Measurements from ENCODE around the gene ARPC2. TPM values are rescaled to one million over a fixed set of nuclear protein-coding genes. Genes with fewer than 3 reads are reported as not detected.

ARPC2 gene
- total RNA-seq, 2 donors from 2014 or later = 243 to 247 TPM

- no peaks in the 10 kb centered on the region for H3K9me3 ChIP-seq (ENCODE audit: control insufficient read depth, low read length)
- no peak overlapping the region for H3K27ac ChIP-seq (ENCODE audit: low read depth, low read length)
- no peak overlapping the region for H3K27ac Mint-ChIP-seq
- TF ChIP-seq CTCF (conservative IDR thresholded peaks at IDR 0.05) = no peak
- no peak overlapping the region for H3K9ac ChIP-seq (ENCODE audit: extremely low read depth, low read length, poor library complexity, severe bottlenecking)
- no peaks in the 10 kb centered on the region for H3K36me3 Mint-ChIP-seq (ENCODE audit: low read depth)
- no peaks in the 10 kb centered on the region for H3K4me1 Mint-ChIP-seq
- H3K4me3 Mint-ChIP-seq = no peak overlapping the region
- H3K27me3 ChIP-seq (ENCODE audit: control insufficient read depth, insufficient read depth, low read length, poor library complexity, severe bottlenecking) = peaks cover 33% of the 10 kb centered on the region
- no peaks in the 10 kb centered on the region for H3K36me3 ChIP-seq (ENCODE audit: control insufficient read depth, insufficient read depth, low read length)
- H3K4me1 ChIP-seq (ENCODE audit: control insufficient read depth, insufficient read depth, low read length) = no peaks in the 10 kb centered on the region
- DNase-seq = no peak
- no peak overlapping the region for H3K4me3 ChIP-seq (ENCODE audit: low read length)
- H3K27me3 Mint-ChIP-seq (ENCODE audit: insufficient read depth) = peaks cover 29% of the 10 kb centered on the region
- WGBS, 2 experiments (ENCODE audit: insufficient coverage in 1 of 2, insufficient read length in 1 of 2) = 80 to 92% methylated on average over 2 of the region's 2 CpGs
- H3K9me3 Mint-ChIP-seq = peaks cover 2% of the 10 kb centered on the region
These were observed 44.1 kb upstream of the ARPC2 start for GRCh38 chr2:218172845-218173244.

- no peak for TF ChIP-seq CTCF (conservative IDR thresholded peaks at IDR 0.05)
- H3K9ac ChIP-seq (ENCODE audit: extremely low read depth, low read length, poor library complexity, severe bottlenecking) = no peak overlapping the region
- no peak overlapping the region for H3K27ac Mint-ChIP-seq
- peaks cover 15% of the 10 kb centered on the region for H3K27me3 Mint-ChIP-seq (ENCODE audit: insufficient read depth)
- H3K36me3 ChIP-seq (ENCODE audit: control insufficient read depth, insufficient read depth, low read length) = no peaks in the 10 kb centered on the region
- H3K4me3 Mint-ChIP-seq = no peak overlapping the region
- no peak overlapping the region for H3K27ac ChIP-seq (ENCODE audit: low read depth, low read length)
- peaks cover 20% of the 10 kb centered on the region for H3K9me3 Mint-ChIP-seq
- no peak for DNase-seq
- H3K4me1 Mint-ChIP-seq = peaks cover 13% of the 10 kb centered on the region
- peaks cover 3% of the 10 kb centered on the region for H3K36me3 Mint-ChIP-seq (ENCODE audit: low read depth)
- no peak overlapping the region for H3K4me3 ChIP-seq (ENCODE audit: low read length)
- H3K4me1 ChIP-seq (ENCODE audit: control insufficient read depth, insufficient read depth, low read length) = peaks cover 7% of the 10 kb centered on the region
- 99 to 100% methylated on average over 3 to 4 of the region's 4 CpGs for WGBS, 2 experiments (ENCODE audit: insufficient coverage in 1 of 2, insufficient read length in 1 of 2)
- H3K9me3 ChIP-seq (ENCODE audit: control insufficient read depth, low read length) = peaks cover 5% of the 10 kb centered on the region
- H3K27me3 ChIP-seq (ENCODE audit: control insufficient read depth, insufficient read depth, low read length, poor library complexity, severe bottlenecking) = no peaks in the 10 kb centered on the region
These were observed 37.2 kb upstream of the ARPC2 start for GRCh38 chr2:218179782-218180181.

- peaks cover 20% of the 10 kb centered on the region for H3K27me3 Mint-ChIP-seq (ENCODE audit: insufficient read depth)
- no peak overlapping the region for H3K4me3 Mint-ChIP-seq
- peaks cover 13% of the 10 kb centered on the region for H3K4me1 Mint-ChIP-seq
- H3K36me3 ChIP-seq (ENCODE audit: control insufficient read depth, insufficient read depth, low read length) = no peaks in the 10 kb centered on the region
- H3K27ac ChIP-seq (ENCODE audit: low read depth, low read length) = no peak overlapping the region
- H3K9me3 Mint-ChIP-seq = peaks cover 20% of the 10 kb centered on the region
- H3K4me3 ChIP-seq (ENCODE audit: low read length) = no peak overlapping the region
- no peak overlapping the region for H3K9ac ChIP-seq (ENCODE audit: extremely low read depth, low read length, poor library complexity, severe bottlenecking)
- H3K36me3 Mint-ChIP-seq (ENCODE audit: low read depth) = peaks cover 3% of the 10 kb centered on the region
- H3K9me3 ChIP-seq (ENCODE audit: control insufficient read depth, low read length) = peaks cover 5% of the 10 kb centered on the region
- no peak for TF ChIP-seq CTCF (conservative IDR thresholded peaks at IDR 0.05)
- H3K4me1 ChIP-seq (ENCODE audit: control insufficient read depth, insufficient read depth, low read length) = peaks cover 7% of the 10 kb centered on the region
- no peak overlapping the region for H3K27ac Mint-ChIP-seq
- no peak for DNase-seq
- H3K27me3 ChIP-seq (ENCODE audit: control insufficient read depth, insufficient read depth, low read length, poor library complexity, severe bottlenecking) = no peaks in the 10 kb centered on the region
- 79 to 82% methylated on average over 6 to 9 of the region's 9 CpGs for WGBS, 2 experiments (ENCODE audit: insufficient coverage in 1 of 2, insufficient read length in 1 of 2)
These were observed 36.4 kb upstream of the ARPC2 start for GRCh38 chr2:218180467-218181114.

All from endodermal cell (in vitro differentiated cells).